Activated naive CD4-positive, alpha-beta T cell (primary cell): ENCODE data around the gene AMY2B.
A peak's percentile ranks its signal among the peaks of the same experiment; 100 is the strongest.
"Not testable (repeated sequence)": the region's sequence is repeated elsewhere in the genome, so short reads cannot be mapped to it uniquely, and the experiment has no call there.

Experiments
- DNase-seq, 4 experiments: peaks; one replicate each; lab custom pipeline; 2025; lab: John Stamatoyannopoulos, UW

AMY2B gene

GRCh38 chr1:103571289-103571688 is at the start of gene AMY2B:
Gene AMY2B, plus strand, starts transcription at chr1:103571589. Its CDS starts 14 bp downstream, at chr1:103571603.
- DNase-seq: not testable (repeated sequence)

- DNase-seq: no peak
Observed at GRCh38 chr1:103523346-103523745, 48.0 kb upstream of the AMY2B start.

DNA sequence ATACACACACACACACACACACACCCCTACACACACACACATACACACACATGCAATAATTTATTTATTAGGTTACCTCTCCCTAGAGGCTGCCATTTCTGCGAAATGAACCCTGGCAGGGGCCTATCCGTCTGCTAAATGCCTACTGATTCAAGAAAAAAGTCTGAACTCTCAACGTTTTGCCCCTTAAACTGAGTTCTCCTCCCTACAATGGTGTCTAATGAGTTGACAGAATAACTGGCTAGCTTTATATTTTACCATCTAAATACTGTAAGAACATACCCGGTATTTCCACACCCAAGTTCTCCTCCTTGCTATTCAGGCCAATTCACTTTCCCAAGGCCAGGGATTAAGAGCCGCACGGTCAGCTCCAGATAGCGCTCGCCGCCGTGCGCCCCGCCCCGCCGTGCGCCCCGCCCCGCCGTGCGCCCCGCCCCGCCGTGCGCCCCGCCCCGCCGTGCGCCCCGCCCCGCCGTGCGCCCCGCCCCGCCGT is 46.2 kb upstream of the AMY2B start:
- no peak for DNase-seq

DNA sequence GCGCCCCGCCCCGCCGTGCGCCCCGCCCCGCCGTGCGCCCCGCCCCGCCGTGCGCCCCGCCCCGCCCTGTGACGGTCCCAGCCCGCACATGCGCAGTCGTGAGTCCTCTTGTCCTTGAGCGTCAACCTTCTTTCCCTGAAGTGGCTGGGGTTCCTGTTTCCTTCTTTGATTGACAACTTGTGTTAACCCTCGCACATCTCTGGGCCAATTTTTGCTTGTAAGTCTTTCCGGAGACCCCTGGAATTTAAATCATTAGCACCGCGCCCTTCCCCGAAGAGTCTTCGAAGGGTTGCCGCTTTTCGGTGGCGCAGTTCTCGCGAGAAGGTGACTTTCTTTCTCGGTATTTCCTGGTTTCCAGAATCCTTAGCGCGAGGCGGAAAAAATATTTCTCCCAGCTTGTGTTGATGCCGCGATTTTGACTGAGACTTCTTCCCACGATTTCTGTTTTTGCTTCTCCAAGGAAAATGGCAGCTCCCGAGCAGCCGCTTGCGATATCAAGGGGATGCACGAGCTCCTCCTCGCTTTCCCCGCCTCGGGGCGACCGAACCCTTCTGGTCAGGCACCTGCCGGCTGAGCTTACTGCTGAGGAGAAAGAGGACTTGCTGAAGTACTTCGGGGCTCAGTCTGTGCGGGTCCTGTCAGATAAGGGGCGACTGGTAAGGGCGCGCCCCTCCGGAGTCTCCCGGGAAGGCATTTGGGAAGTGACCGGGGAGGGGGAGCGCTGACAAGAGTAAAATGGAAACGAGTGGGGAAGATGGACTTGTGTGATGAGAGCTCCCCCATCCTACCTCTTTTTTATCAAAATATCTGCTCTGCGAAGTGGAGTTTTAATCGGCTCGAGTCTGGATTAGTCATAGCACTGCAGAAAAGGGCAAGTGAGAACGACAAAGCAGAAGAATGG is 45.5 kb upstream of the AMY2B start, which contains the start of gene RNPC3:
RNPC3 (plus strand) TSS at position 93 of the 901 bp plus-strand sequence; CDS start at position 465, 372 bp downstream.
- peak; percentile 70 to 85 (median 82) for DNase-seq

GRCh38 chr1:103527331-103527730 is 44.1 kb upstream of the AMY2B start:
- DNase-seq: no peak

GRCh38 chr1:103529746-103530145 is 41.6 kb upstream of the AMY2B start:
- no peak for DNase-seq

DNA sequence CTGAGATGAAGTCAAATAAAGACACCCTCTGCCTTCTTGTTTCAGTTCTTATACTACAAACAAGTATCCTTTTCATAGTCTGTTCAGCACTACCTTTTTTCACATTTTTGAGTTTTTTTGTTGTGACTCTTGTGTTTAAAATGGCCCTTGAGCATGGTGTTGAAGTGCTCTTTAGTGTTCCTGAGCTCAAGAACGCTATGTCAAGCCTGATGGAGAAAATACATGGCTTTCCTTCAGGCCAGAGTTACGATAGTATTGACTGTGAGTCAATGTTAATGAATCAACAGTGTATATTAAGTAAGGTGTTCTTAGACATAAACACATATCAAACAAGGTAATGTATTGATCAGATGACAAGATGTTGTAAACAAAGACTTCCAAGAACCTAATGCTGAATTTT is 33.2 kb upstream of the AMY2B start:
- DNase-seq: no peak

DNA sequence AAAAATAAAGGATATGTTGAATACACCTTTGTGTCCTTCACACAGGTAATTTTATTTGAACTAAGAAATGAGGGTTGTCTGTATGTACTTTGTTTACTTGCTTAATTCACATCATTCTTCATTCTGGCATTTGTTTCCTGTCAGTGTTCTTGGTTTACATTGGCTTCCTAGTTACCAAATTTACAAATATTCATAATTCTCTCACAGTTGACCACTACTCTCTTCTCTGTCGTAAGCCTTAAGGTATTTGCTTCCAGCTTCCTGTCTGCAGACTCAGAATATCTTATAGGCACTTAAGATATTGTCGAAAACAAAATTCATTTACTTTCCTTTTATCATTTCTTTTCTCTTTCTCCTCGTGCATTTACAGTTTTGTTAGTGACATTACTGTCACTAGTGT is 30.0 kb upstream of the AMY2B start:
- DNase-seq: no peak

DNA sequence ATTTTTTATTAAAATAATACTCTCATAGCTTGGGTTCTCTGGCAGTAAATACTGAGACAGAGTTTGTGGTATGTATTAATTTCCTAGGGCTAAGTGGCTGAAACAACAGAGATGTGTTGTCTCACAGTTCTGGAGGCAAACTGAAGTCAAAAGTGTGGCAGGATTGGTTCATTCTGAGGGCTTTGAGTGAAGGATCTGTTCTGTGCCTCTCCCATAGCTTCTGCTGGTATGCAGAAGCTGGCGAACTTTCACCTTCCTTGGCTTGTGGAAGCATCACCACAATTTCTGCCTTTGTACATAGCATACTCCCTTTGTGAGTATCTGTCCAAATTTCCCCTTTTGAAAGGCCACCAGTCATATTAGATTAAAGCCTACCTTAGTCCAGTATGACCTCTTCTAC is 24.9 kb upstream of the AMY2B start:
- no peak for DNase-seq

GRCh38 chr1:103547840-103548239 is 23.5 kb upstream of the AMY2B start:
- DNase-seq: no peak

DNA sequence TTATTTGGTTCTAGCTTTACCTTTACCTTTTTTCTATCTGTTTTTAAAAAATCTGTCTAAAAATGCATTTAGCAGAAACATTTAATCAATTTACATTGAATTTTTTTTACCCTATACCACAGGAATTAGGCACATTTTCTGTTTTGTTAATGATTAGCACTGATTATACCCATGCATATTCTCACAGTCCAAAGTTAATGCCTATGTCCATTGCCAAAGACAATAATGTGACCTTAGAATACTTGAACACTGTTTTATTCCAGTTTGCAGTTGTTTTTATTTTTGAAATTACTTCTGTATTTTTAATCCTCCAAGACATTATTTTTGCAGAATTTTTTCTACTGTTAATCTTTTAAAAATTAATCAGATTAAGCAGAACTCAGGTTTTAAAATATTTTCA is 11.0 kb upstream of the AMY2B start:
- DNase-seq: no peak

DNA sequence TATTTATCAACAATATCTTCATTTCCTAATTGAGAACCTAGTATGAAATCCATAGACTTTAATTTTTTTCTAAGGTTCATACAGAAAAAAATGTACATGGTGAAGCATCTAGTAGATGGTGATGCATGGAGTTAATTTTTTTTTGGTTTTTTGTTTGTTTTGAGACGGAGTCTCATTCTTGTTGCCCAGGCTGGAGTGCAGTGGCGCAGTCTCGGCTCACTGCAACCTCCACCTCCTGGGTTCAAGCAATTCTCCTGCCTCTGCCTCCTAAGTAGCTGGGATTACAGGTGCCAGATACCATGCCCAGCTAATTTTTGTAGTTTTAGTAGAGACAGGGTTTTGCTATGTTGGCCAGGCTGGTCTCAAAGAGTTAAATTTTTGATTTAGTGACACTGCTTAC is 10.3 kb upstream of the AMY2B start:
- DNase-seq: not testable (repeated sequence)

GRCh38 chr1:103561643-103562395 is 9.6 kb upstream of the AMY2B start:
- DNase-seq: no peak

DNA sequence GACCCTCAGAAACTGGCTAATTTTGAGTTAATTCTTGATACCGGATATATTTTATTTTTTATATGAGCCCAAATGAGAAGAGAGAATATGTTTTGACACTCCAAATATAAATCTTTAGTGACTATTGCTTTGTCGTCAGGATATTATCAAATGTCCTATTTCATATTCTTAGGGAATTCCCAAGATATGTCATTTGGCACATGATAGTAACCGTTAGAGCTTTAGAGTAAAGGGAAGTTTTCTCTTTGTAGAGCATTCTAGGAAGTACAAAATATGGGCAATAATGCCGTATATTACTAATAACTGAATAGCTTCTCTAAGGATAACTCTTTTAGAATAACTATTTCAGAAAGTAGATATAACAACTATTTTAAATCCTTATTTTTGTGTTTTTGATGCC is 8.3 kb upstream of the AMY2B start:
- no peak for DNase-seq

GRCh38 chr1:103569493-103569892 is 1.9 kb upstream of the AMY2B start:
- no peak for DNase-seq

DNA sequence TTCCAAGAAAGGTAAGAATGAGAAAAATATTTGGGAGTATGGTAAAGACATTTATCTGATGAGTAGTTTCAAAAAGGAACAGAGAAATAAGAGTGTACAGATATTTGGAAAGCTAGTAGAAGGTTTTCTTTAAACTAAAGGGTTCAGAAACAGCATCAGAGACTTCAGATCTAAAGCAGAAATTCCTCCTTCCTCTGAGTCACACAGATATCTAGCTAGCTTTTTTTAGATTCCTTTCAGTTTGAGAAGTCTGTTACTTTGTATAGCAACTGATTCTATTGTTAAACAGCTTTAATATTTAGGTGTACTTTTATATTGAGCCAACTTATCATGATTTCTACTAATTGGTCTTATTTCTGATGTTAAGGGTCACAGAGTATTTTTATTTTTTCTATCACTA is 4.7 kb downstream of the AMY2B start:
- no peak for DNase-seq

GRCh38 chr1:103576784-103577183 is 5.4 kb downstream of the AMY2B start:
- not testable (repeated sequence) for DNase-seq

DNA sequence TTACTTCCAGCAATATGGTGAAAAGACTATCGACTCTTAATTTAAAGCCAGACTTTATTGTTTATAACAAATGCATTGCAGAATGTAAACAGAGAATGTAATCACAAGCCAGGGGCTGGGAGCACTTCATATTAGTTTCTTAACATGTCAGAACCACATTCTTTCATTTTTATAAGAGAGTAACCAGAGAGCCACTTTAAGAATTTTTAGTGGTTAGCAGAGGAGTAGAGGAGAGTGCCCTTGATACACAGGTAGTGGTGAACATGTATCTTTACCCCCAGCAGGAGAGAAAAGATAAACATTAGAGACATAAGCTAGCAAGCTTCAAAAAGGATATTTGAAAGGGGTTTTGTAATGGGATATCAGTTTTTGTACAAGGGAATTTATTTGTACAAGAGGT is 11.1 kb downstream of the AMY2B start:
- no peak for DNase-seq

GRCh38 chr1:103583887-103584286 is 12.5 kb downstream of the AMY2B start:
- no peak for DNase-seq

DNA sequence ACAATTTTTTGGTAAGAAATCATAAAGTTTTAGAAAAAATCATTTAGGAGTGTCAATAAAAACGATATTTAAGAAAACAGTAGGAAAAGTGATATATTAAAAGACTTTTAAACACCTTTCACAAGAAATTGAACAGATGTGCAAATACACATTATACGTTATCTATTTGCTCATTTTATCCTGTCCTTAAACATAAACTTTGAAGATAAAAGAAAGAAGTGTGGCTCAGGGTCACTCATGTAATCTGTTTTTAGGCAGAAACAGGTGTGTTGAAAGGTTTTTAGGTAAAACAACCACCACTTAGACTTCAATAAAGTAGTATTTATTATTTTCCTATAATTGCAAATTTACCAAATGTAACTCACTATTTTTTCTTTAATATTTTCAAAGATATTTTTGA is 13.1 kb downstream of the AMY2B start:
- DNase-seq: no peak

DNA sequence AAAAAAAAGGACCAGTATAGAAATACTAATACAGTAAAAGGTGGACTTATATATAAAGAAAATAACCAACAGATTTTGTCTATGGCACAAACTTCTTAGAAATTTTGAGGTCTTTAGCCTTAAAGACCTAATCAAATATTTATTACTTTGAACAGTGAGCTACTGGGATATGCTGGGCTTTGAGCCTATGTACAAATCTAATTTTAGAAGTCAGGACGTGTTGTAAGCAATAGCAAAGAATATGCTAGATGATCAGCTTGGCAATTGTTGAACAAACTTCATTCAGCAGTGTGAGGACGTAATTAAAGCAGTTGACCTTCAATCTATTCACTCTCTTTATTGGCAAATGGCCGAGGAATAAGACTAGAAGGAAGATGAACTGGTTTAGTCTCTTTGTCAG is 31.4 kb downstream of the AMY2B start:
- not testable (repeated sequence) for DNase-seq

- DNase-seq: no peak
Observed at GRCh38 chr1:103616362-103616761, 45.0 kb downstream of the AMY2B start.

GRCh38 chr1:103616994-103617477 is 45.6 kb downstream of the AMY2B start, which contains the start of gene AMY2A:
Gene AMY2A, plus strand, starts transcription at chr1:103617427. Its CDS starts 14 bp downstream, at chr1:103617441.
- not testable (repeated sequence) for DNase-seq
